IMR-90 (cell line): ENCODE data around the gene SERPIND1. TPM values are rescaled to one million over a fixed set of nuclear protein-coding genes. Genes with fewer than 3 reads are reported as not detected.
"Not testable (repeated sequence)": the region's sequence is repeated elsewhere in the genome, so short reads cannot be mapped to it uniquely, and the experiment has no call there.

Experiments used
- ATAC-seq: fragments of 200-7000 bp; cut with Tn5 transposase; 2 replicates; pipeline ENCODE4 v1.9.1; 2020; ENCODE audit warnings: low read depth, mild to moderate bottlenecking, moderate library complexity
- BruUV-seq: library from RNA; stranded (reverse); fragments of 400-500 nt; replicated peaks from 2 replicates; lab custom pipeline; 2021; lab: Mats Ljungman, UMichigan
- CTCF ChIA-PET: fragments of 300-600 bp; formaldehyde crosslinking; extraction: SDS; loops from one replicate; lab custom pipeline; 2021; ENCODE audit warnings: antibody characterized with exemption; lab: Yijun Ruan, JAX
- POLR2A ChIA-PET: fragments of 300-600 bp; sonication (Branson Sonifier 250); formaldehyde crosslinking; loops from one replicate; lab custom pipeline; 2022; ENCODE audit warnings: antibody characterized with exemption; ENCODE audit not compliant: unreplicated experiment; lab: Charles Lee
- DNase-seq: peaks from one replicate; pipeline ENCODE4 v3.0.0; 2013
- H2AFZ ChIP-seq: replicated peaks from 2 replicates; pipeline ENCODE3; 2013; ENCODE audit warnings: low read length, mild to moderate bottlenecking; ENCODE audit not compliant: poor library complexity
- H2AK5ac ChIP-seq: 2 replicates; pipeline ENCODE4 v1.6.1; 2013; ENCODE audit warnings: low read depth, low read length, inconsistent platforms
- H2AK9ac ChIP-seq: replicated peaks from 2 replicates; pipeline ENCODE3; 2013; ENCODE audit warnings: mild to moderate bottlenecking, low read depth, low read length, moderate library complexity; ENCODE audit not compliant: poor library complexity
- H2BK120ac ChIP-seq: 2 replicates; pipeline ENCODE4 v1.6.1; 2013; ENCODE audit warnings: low read depth, low read length, inconsistent platforms
- H2BK15ac ChIP-seq: 3 replicates; pipeline ENCODE4 v1.6.1; 2013; ENCODE audit warnings: low read depth, low read length, inconsistent platforms
- H2BK20ac ChIP-seq: 2 replicates; pipeline ENCODE4 v1.6.1; 2013; ENCODE audit warnings: low read depth, mild to moderate bottlenecking, inconsistent platforms, low read length, moderate library complexity
- H2BK5ac ChIP-seq: 2 replicates; pipeline ENCODE4 v1.6.1; 2013; ENCODE audit warnings: mild to moderate bottlenecking, low read depth, low read length, inconsistent platforms; ENCODE audit not compliant: poor library complexity, severe bottlenecking
- H3K14ac ChIP-seq: replicated peaks from 2 replicates; pipeline ENCODE4 v1.6.1; 2013; ENCODE audit warnings: low read depth, low read length, inconsistent platforms
- H3K18ac ChIP-seq: 2 replicates; pipeline ENCODE4 v1.6.1; 2013; ENCODE audit warnings: low read depth, low read length, control low read depth
- H3K23ac ChIP-seq: 2 replicates; pipeline ENCODE4 v1.6.1; 2013; ENCODE audit warnings: low read depth, low read length, inconsistent platforms
- H3K27ac ChIP-seq: 2 replicates; pipeline ENCODE4 v1.5.1; 2013; ENCODE audit warnings: mild to moderate bottlenecking, control low read depth, low read length; ENCODE audit not compliant: insufficient read depth
- H3K27me3 ChIP-seq: 2 replicates; pipeline ENCODE4 v1.6.1; 2013; ENCODE audit warnings: low read length; ENCODE audit not compliant: control insufficient read depth, insufficient read depth
- H3K36me3 ChIP-seq: 2 replicates; pipeline ENCODE4 v1.6.1; 2013; ENCODE audit warnings: low read length, mixed read lengths; ENCODE audit not compliant: control insufficient read depth, insufficient read depth
- H3K4ac ChIP-seq: 2 replicates; pipeline ENCODE4 v1.6.1; 2013; ENCODE audit warnings: low read depth, low read length, inconsistent platforms
- H3K4me1 ChIP-seq: 2 replicates; pipeline ENCODE4 v1.6.1; 2013; ENCODE audit warnings: low read length, mixed read lengths; ENCODE audit not compliant: control insufficient read depth, insufficient read depth
- H3K4me2 ChIP-seq: 2 replicates; pipeline ENCODE4 v1.6.1; 2013; ENCODE audit warnings: low read depth, mild to moderate bottlenecking, control low read depth, low read length, moderate library complexity
- H3K4me3 ChIP-seq: 2 replicates; pipeline ENCODE4 v1.5.1; 2013; ENCODE audit warnings: low read depth, mild to moderate bottlenecking, control low read depth, low read length, moderate library complexity; ENCODE audit not compliant: insufficient read depth
- H3K56ac ChIP-seq: 2 replicates; pipeline ENCODE4 v1.6.1; 2013; ENCODE audit warnings: low read length, inconsistent platforms; ENCODE audit not compliant: insufficient read depth; ENCODE audit errors: extremely low read depth
- H3K79me1 ChIP-seq, 2 experiments: 2 replicates each; pipeline ENCODE4 v1.6.1; 2013; ENCODE audit warnings: low read length in 2 of 2, inconsistent platforms in 1 of 2, low read depth in 1 of 2
- H3K9ac ChIP-seq: 2 replicates; pipeline ENCODE4 v1.6.1; 2013; ENCODE audit warnings: low read depth, low read length, control low read depth
- H3K9me1 ChIP-seq: 2 replicates; pipeline ENCODE4 v1.6.1; 2013; ENCODE audit warnings: low read length, inconsistent platforms; ENCODE audit not compliant: insufficient read depth
- H3K9me3 ChIP-seq: 2 replicates; pipeline ENCODE4 v1.6.1; 2013; ENCODE audit warnings: low read length; ENCODE audit not compliant: control insufficient read depth, insufficient read depth
- H4K20me1 ChIP-seq: 2 replicates; pipeline ENCODE4 v1.6.1; 2013; ENCODE audit warnings: low read length, inconsistent platforms; ENCODE audit not compliant: insufficient read depth
- H4K5ac ChIP-seq: 2 replicates; pipeline ENCODE4 v1.6.1; 2013; ENCODE audit warnings: mild to moderate bottlenecking, low read depth, low read length, control low read depth
- H4K8ac ChIP-seq, 2 experiments: 2 replicates each; pipeline ENCODE4 v1.6.1; 2013; ENCODE audit warnings: low read depth in 2 of 2, low read length in 2 of 2, control low read depth in 1 of 2, inconsistent platforms in 1 of 2
- H4K91ac ChIP-seq: 2 replicates; pipeline ENCODE4 v1.6.1; 2013; ENCODE audit warnings: low read depth, low read length, inconsistent platforms; ENCODE audit not compliant: insufficient read depth
- CHD1 ChIP-seq: IDR thresholded peaks from 2 replicates; pipeline ENCODE4 v1.6.1; 2012; ENCODE audit warnings: low read depth, low read length, improper control_type of control experiment
- MAZ ChIP-seq: IDR thresholded peaks from 2 replicates; pipeline ENCODE4 v1.6.1; 2012; ENCODE audit warnings: low read depth, mild to moderate bottlenecking, low read length, improper control_type of control experiment, moderate library complexity, borderline replicate concordance
- NFE2L2 ChIP-seq: fragments of 150-350 bp; IDR thresholded peaks from 2 replicates; pipeline ENCODE4 v1.6.1; 2016; ENCODE audit warnings: low read depth, mild to moderate bottlenecking, low read length
- SMC3 ChIP-seq: fragments of 150-350 bp; IDR thresholded peaks from 2 replicates; pipeline ENCODE4 v1.6.1; 2016; ENCODE audit warnings: low read depth, mild to moderate bottlenecking, antibody characterized with exemption, low read length, moderate library complexity
- WGBS, 2 experiments: methylation state at CpG; one replicate each; pipeline versions ENCODE4 v1.1.5 to v1.1.7; 2013; ENCODE audit warnings: missing lambda C conversion rate in 2 of 2; ENCODE audit not compliant: insufficient read length in 1 of 2; ENCODE audit errors: extremely low coverage in 2 of 2; 5-methylcytosine and 5-hydroxymethylcytosine counted together
- dilution Hi-C: fragments of 300-500 bp; cut with HindIII; formaldehyde crosslinking; loops from one replicate; pipeline ENCODE4 v1.14.3; 2018; ENCODE audit warnings: low sequenced_read_pairs; ENCODE audit not compliant: unreplicated experiment
- in situ Hi-C: fragments of 300-500 bp; cut with MboI; formaldehyde crosslinking; loops from 3 replicates; pipeline ENCODE4 v1.14.3; 2019; ENCODE audit warnings: low sequenced_read_pairs, inconsistent platforms, mixed read lengths
- intact Hi-C: fragments of 100-400 bp; cut with micrococcal nuclease; formaldehyde crosslinking; loops from 2 replicates; pipeline ENCODE4 v1.10.0; 2022
- polyA plus RNA-seq, 3 experiments: library from polyadenylated mRNA; depleted of rRNA; stranded (reverse); fragments of >200 nt; gene quantifications; 2 replicates each; pipeline ENCODE4 v1.2.3, GENCODE V29; 2012; ENCODE audit warnings: low replicate concordance in 1 of 3
- total RNA-seq: library from RNA; depleted of rRNA; stranded (reverse); fragments of >200 nt; gene quantifications from 2 replicates; pipeline ENCODE4 v1.2.3, GENCODE V29; 2012

The SERPIND1 gene
- total and polyA plus RNA-seq, 2 of the 4 experiments (the other 2 are of a cell fraction) = 0.12 TPM; not detected in 1

- no peaks in the 10 kb centered on the region for H3K27me3 ChIP-seq
- no peak overlapping the region for H2BK5ac ChIP-seq
- no peak overlapping the region for H2AK5ac ChIP-seq
- peaks cover 17% of the 10 kb centered on the region for H3K9me1 ChIP-seq
- H3K9ac ChIP-seq = no peak overlapping the region
- ChIA-PET POLR2A (interaction anchor here (0.6 kb wide), 1 partner anchor 16 kb away, joined by 4 read pairs; no protein-coding TSS in a partner anchor), CTCF (no interaction called here)
- no peaks in the 10 kb centered on the region for H3K4me1 ChIP-seq
- no peak overlapping the region for H2AFZ ChIP-seq
- DNase-seq = no peak
- no peaks in the 10 kb centered on the region for H3K9me3 ChIP-seq
- H4K8ac ChIP-seq = no peak overlapping the region
- no peak overlapping the region for H2BK120ac ChIP-seq
- no peak overlapping the region for H2AK9ac ChIP-seq
- H3K4me2 ChIP-seq = no peak overlapping the region
- H3K79me1 ChIP-seq = peaks cover 0 to 5% of the 10 kb centered on the region in 2 experiments; a peak in 1 of 4 replicates
- no peak for ATAC-seq
- 100% methylated on average over 2 of the region's 7 CpGs; no CpG with 5 or more reads in 1 of the 2 experiments for WGBS, 2 experiments
- peaks cover 35% of the 10 kb centered on the region for H3K36me3 ChIP-seq
- in situ Hi-C loops (no loop called here), dilution Hi-C loops (no loop called here), intact Hi-C loops (no loop called here)
- H3K4ac ChIP-seq = no peak overlapping the region
- BruUV-seq = no TSS peak
- TF ChIP-seq SMC3 = no peak
- TF ChIP-seq MAZ = no peak
- no peak for TF ChIP-seq NFE2L2
- no peak for TF ChIP-seq CHD1
- H4K91ac ChIP-seq = no peak overlapping the region
- no peak overlapping the region for H3K56ac ChIP-seq
- H3K23ac ChIP-seq = no peak overlapping the region
- H3K18ac ChIP-seq = no peak overlapping the region
- no peak overlapping the region for H4K5ac ChIP-seq
- H2BK20ac ChIP-seq = no peak overlapping the region
- H3K27ac ChIP-seq = no peak overlapping the region
- no peaks in the 10 kb centered on the region for H4K20me1 ChIP-seq
- H3K4me3 ChIP-seq = no peak overlapping the region
- no peak overlapping the region for H2BK15ac ChIP-seq
- no peak overlapping the region for H3K14ac ChIP-seq
Observed at GRCh38 chr22:20766530-20766929, 7.4 kb upstream of the SERPIND1 start.

DNA sequence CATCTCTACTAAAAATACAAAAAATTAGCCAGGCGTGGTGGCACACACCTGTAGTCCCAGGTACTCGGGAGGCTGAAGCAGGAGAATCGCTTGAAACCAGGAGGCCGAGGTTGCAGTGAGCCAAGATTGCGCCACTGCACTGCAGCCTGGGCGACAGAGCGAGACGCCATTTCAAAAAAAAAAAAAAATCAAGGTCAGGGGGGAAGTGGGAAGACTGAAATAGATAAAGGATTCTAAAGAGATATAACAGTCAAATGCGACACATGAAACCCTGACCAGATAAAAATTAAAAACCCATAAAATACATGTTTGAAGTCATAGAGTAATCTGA, 4.5 kb upstream of the SERPIND1 start:
- H3K4me2 ChIP-seq, BruUV-seq, intact Hi-C loops, in situ Hi-C loops, H4K5ac ChIP-seq, H3K27me3 ChIP-seq, H3K4ac ChIP-seq, H4K20me1 ChIP-seq, H2BK120ac ChIP-seq, H3K9me3 ChIP-seq, H3K4me1 ChIP-seq, H2AK5ac ChIP-seq, dilution Hi-C loops, CTCF ChIA-PET, H2BK5ac ChIP-seq, H2BK15ac ChIP-seq, H3K9ac ChIP-seq, DNase-seq, H3K23ac ChIP-seq, H3K18ac ChIP-seq, POLR2A ChIA-PET, H3K4me3 ChIP-seq, H4K8ac ChIP-seq, ATAC-seq, H3K56ac ChIP-seq, H4K91ac ChIP-seq, H2AFZ ChIP-seq, H3K79me1 ChIP-seq, H3K27ac ChIP-seq, H2AK9ac ChIP-seq, H2BK20ac ChIP-seq, H3K14ac ChIP-seq: not testable (repeated sequence)
- Histone ChIP-seq H3K9me1 (peaks cover 16% of the 10 kb centered on the region), H3K36me3 (peaks cover 20% of the 10 kb centered on the region)
- WGBS, 2 experiments = 80% methylated on average over 1 of the region's 9 CpGs; no CpG with 5 or more reads in 1 of the 2 experiments
